KOPT-K1 (cell line): Measurements from ENCODE around the gene ENPP7.

ENCODE experiments used
- H3K27ac ChIP-seq: fragments of 200-600 bp; sonication (generic); 2 replicates; pipeline ENCODE4 v1.5.1; 2016; ENCODE audit warnings: antibody characterized with exemption, mild to moderate bottlenecking, low read depth, low read length; ENCODE audit not compliant: poor library complexity, severe bottlenecking
- H3K36me3 ChIP-seq: fragments of 200-600 bp; sonication (generic); 2 replicates; pipeline ENCODE4 v1.5.1; 2017; ENCODE audit warnings: antibody characterized with exemption, mild to moderate bottlenecking, low read length, moderate library complexity; ENCODE audit not compliant: insufficient read depth
- H3K9me3 ChIP-seq: fragments of 200-600 bp; sonication (generic); 2 replicates; pipeline ENCODE4 v1.5.1; 2017; ENCODE audit warnings: antibody characterized with exemption, low read length, mild to moderate bottlenecking; ENCODE audit not compliant: insufficient read depth, poor library complexity, severe bottlenecking

ENPP7 gene

GRCh38 chr17:79781736-79782575 lies 51.2 kb downstream of the ENPP7 start:
- Histone ChIP-seq H3K36me3 (peaks cover 74% of the 10 kb centered on the region), H3K9me3 (no peaks in the 10 kb centered on the region), H3K27ac (peak overlapping the region; percentile 83)

GRCh38 chr17:79783891-79784290 lies 53.1 kb downstream of the ENPP7 start:
- Histone ChIP-seq H3K36me3 (peaks cover 77% of the 10 kb centered on the region), H3K27ac (no peak overlapping the region), H3K9me3 (no peaks in the 10 kb centered on the region)

GRCh38 chr17:79784353-79785016 lies 53.7 kb downstream of the ENPP7 start:
- Histone ChIP-seq H3K36me3 (peaks cover 76% of the 10 kb centered on the region), H3K27ac (no peak overlapping the region), H3K9me3 (no peaks in the 10 kb centered on the region)

- H3K36me3 ChIP-seq = peaks cover 68% of the 10 kb centered on the region
- H3K9me3 ChIP-seq = no peaks in the 10 kb centered on the region
- H3K27ac ChIP-seq = no peak overlapping the region
Observed at GRCh38 chr17:79785017-79785899, 54.5 kb downstream of the ENPP7 start.

GRCh38 chr17:79785900-79786810 lies 55.4 kb downstream of the ENPP7 start:
- Histone ChIP-seq H3K36me3 (peaks cover 60% of the 10 kb centered on the region), H3K27ac (no peak overlapping the region), H3K9me3 (no peaks in the 10 kb centered on the region)

GRCh38 chr17:79786930-79787643 lies 56.3 kb downstream of the ENPP7 start:
- no peaks in the 10 kb centered on the region for H3K9me3 ChIP-seq
- H3K27ac ChIP-seq = no peak overlapping the region
- H3K36me3 ChIP-seq = peaks cover 52% of the 10 kb centered on the region

- H3K9me3 ChIP-seq = no peaks in the 10 kb centered on the region
- H3K27ac ChIP-seq = no peak overlapping the region
- peaks cover 43% of the 10 kb centered on the region for H3K36me3 ChIP-seq
Observed at GRCh38 chr17:79788455-79788854, 57.7 kb downstream of the ENPP7 start.

GRCh38 chr17:79788989-79789942 lies 58.5 kb downstream of the ENPP7 start:
- Histone ChIP-seq H3K36me3 (peaks cover 41% of the 10 kb centered on the region), H3K27ac (no peak overlapping the region), H3K9me3 (no peaks in the 10 kb centered on the region)

GRCh38 chr17:79789943-79790804 lies 59.4 kb downstream of the ENPP7 start:
- Histone ChIP-seq H3K36me3 (peaks cover 41% of the 10 kb centered on the region), H3K9me3 (no peaks in the 10 kb centered on the region), H3K27ac (no peak overlapping the region)

- Histone ChIP-seq H3K9me3 (no peaks in the 10 kb centered on the region), H3K27ac (no peak overlapping the region), H3K36me3 (peaks cover 34% of the 10 kb centered on the region)
Observed at GRCh38 chr17:79790805-79791734, 60.3 kb downstream of the ENPP7 start.

GRCh38 chr17:79791735-79792161 lies 61.0 kb downstream of the ENPP7 start:
- peaks cover 27% of the 10 kb centered on the region for H3K36me3 ChIP-seq
- no peaks in the 10 kb centered on the region for H3K9me3 ChIP-seq
- no peak overlapping the region for H3K27ac ChIP-seq
